HG02623 (cell line): ENCODE data around the gene STYXL2.

ENCODE experiments used
- ATAC-seq: cut with Tn5 transposase; IDR thresholded peaks from one replicate; pipeline ENCODE4 v1.9.1; 2021; ENCODE audit warnings: moderate library complexity; ENCODE audit not compliant: unreplicated experiment

The STYXL2 gene

DNA sequence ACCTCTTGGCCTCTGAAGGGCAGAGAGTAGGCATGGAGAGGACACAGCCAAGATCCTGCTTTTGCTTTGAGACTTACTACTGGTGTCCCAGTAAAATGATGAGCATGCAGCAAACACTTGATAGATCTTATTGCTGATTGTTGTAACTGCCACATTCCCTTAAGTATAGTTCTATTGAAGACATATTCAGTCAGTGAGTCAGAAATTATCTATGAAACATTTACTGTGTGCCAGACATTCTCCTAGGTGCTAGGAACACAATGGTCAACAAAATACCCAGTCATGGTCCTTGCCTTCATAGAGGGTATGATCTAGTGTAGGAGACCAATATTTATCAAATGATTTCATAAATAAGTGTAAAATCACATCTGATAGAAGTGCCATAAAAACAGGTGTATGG lies 13.6 kb downstream of the STYXL2 start:
- ATAC-seq, result no peak

DNA sequence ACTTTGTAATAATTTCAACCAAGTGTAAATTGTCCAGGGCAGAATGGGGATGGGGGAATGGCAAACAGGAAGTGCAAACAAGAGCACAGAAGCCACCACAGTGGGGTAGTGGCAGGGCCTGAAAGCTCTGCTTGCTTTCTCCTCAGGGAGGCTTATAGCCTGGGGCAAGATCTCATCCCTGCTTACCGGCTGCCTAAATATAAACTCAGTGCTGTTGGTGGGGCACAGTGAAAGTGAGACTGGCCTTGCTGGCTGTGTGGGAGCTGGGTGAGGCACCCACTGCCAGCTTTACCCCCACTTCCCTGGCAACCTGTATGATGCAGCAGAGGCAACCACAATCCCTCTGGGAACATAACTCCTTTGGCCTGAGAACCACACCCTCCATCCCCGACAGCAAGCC lies 15.2 kb downstream of the STYXL2 start:
- no peak for ATAC-seq

- no peak for ATAC-seq
These were observed 16.7 kb downstream of the STYXL2 start for GRCh38 chr1:167110586-167110985.

DNA sequence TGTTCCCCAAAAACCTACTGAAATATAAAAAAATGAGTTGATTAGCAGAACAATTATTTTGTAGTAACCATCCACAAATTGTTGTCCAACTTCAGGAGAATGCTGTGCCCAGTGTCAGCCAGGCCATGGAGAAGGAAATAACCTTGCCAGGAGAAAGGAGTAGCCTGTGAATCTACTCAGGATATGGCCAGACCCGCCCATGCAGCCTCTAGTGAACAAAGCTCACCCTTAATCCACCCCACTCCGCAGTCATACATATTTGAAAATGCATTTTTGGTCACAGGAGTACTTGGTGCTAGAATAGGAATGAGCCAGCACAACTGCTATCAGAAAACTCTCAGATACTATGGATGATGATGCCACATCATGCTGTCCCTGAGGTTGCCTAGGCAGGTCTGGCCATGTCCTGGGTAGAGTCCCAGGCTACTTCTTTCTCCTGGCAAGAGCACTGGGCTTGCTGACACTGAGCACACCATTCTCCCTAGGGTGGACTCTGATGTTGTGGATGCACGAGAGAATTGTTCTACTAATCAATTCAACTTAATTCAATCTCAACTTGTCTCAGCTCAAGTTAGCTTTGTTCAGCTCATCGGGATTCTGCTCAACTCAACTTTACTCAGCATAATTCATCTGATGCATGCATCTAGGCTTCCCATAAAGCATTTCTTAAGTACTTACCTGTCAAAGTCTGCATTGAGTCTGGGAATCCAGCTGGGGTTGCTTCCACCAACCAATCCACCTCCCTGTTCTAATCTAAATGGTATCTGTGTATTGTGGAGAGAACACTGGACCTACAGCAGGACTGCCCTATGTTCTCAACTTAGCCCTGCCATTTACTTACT lies 18.2 kb downstream of the STYXL2 start:
- ATAC-seq, result no peak

DNA sequence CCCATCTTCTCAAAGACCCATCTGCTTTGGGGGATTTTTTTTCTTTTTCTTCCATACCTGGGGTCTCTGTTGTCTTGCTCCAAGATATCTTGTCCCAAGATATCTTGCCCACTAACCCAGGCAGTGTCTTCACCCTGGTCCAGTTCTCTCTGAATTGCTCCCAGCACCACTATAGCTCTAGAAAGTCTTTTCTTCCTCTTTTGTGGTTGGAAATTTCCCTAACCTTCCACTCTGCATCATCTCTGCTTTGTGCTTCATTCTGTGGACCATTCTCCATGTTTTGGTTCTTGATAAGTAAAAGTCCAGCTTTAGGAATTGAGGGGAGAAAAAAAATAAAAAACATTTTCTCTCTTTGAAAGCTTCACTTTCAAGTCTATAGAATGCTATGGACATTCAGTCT lies 20.9 kb downstream of the STYXL2 start:
- no peak for ATAC-seq

DNA sequence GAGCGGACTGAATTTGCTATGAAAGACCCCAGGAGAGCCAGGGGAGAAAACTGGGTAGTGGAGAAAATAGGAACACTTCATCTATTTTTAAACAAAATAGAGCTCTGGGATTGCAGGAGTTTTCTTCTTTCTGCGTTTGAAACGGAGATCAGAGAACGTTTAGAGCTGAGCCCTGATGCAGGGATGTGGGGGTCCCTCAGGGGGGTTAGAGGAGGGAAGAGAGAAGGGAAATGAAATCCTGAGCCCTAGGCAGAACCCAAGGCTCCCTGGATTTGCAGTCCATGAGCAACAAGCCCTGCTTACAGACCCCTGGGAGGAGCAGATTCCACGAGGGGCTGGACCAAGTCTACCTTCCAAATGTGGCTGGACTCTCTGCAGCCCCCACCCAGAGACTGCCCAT lies 21.8 kb downstream of the STYXL2 start:
- ATAC-seq, result no peak

GRCh38 chr1:167116174-167116573 lies 22.3 kb downstream of the STYXL2 start:
- no peak for ATAC-seq

DNA sequence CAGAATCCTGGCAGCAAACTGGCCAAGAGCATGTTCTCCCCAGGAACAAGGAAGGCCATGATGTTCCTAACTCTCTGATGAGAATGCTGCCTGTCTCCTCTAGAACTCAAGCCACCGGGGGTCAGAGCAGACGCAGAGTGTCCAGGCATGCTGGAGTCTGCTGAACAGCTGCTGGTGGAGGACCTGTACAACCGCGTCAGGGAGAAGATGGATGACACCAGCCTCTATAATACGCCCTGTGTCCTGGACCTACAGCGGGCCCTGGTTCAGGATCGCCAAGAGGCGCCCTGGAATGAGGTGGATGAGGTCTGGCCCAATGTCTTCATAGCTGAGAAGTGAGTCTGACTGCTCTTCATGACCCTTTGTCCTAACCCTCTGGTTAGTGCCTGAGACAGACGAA lies 23.4 kb downstream of the STYXL2 start:
- ATAC-seq, result no peak

- no peak for ATAC-seq
These were observed 24.3 kb downstream of the STYXL2 start for GRCh38 chr1:167118188-167118587.

DNA sequence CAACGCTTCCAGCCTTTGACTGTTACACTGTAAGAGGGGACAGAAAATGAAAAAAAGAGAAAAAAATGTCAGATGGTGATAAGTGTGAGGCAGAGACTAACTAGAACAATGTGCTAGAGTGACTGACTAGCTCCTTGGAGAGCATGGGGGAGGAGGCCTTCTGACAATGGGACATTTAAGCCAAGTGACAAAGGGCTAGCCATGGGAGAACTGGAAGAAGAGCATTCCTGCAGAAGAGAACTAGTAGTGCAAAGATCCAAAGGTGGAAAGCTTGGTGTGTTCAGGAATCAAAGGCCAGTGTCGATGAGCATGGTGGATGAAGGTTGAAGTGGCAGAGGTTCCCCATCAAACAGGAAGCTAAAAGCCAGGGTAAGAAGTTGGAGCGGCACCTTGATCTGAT lies 25.8 kb downstream of the STYXL2 start:
- no peak for ATAC-seq

DNA sequence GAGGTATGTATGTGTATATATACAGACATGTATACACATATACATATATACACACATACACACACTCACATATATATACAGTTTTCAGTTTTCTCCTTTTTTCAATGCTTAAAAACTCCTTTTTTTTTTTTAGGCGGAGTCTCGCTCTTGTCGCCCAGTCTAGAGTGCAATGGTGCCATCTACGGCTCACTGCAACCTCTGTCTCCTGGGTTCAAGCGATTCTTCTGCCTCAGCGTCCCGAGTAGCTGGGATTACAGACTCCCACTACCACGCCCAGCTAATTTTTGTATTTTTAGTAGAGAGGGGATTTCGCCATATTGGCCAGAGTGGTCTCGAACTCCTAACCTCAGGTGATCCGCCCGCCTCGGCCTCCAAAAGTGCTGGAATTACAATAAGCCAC lies 27.0 kb downstream of the STYXL2 start:
- ATAC-seq, result no peak

GRCh38 chr1:167121375-167122120 lies 27.7 kb downstream of the STYXL2 start:
- ATAC-seq, result no peak

DNA sequence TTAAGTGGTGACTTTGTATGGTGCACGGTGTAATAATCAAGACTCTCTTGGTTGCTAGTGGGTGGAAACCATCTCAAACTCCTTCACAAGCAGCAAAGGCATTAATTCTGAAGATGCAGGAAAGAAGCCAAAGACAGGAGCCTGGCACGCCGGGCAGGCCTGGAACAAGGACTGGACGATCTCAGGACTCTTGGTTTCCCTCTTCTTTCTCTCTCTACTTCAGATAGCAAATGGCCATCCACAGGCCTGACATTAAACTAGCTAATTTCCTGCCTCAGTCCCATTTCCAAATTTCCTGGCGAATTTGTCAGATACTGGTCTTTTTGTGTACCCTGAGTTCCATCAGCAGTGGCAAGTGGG lies 28.2 kb downstream of the STYXL2 start:
- ATAC-seq, result no peak

GRCh38 chr1:167122568-167122967 lies 28.7 kb downstream of the STYXL2 start:
- ATAC-seq, result no peak

DNA sequence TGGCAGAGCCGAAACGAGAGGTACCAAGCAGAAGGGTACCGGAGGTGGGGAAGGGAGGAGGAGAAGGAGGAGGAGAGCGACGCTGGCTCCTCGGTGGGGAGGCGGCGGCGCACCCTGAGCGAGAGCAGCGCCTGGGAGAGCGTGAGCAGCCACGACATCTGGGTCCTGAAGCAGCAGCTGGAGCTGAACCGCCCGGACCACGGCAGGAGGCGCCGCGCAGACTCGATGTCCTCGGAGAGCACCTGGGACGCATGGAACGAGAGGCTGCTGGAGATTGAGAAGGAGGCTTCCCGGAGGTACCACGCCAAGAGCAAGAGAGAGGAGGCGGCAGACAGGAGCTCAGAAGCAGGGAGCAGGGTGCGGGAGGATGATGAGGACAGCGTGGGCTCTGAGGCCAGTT lies 32.4 kb downstream of the STYXL2 start:
- ATAC-seq, result no peak

DNA sequence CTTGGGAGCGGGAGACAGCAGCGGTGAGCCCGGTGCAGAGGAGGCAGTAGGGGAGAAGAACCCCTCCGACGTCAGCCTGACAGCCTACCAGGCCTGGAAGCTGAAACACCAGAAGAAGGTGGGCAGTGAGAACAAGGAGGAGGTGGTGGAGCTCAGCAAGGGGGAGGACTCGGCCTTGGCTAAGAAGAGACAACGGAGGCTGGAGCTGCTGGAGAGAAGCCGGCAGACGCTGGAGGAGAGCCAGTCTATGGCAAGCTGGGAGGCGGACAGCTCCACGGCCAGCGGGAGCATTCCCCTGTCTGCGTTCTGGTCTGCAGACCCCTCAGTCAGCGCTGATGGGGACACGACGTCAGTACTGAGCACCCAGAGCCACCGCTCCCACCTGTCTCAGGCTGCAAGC lies 32.9 kb downstream of the STYXL2 start:
- ATAC-seq, result no peak

- ATAC-seq, result no peak
These were observed 33.4 kb downstream of the STYXL2 start for GRCh38 chr1:167127236-167127635.

- ATAC-seq, result no peak
These were observed 33.8 kb downstream of the STYXL2 start for GRCh38 chr1:167127661-167128060.

- ATAC-seq, result no peak
These were observed 34.7 kb downstream of the STYXL2 start for GRCh38 chr1:167128261-167129227.

DNA sequence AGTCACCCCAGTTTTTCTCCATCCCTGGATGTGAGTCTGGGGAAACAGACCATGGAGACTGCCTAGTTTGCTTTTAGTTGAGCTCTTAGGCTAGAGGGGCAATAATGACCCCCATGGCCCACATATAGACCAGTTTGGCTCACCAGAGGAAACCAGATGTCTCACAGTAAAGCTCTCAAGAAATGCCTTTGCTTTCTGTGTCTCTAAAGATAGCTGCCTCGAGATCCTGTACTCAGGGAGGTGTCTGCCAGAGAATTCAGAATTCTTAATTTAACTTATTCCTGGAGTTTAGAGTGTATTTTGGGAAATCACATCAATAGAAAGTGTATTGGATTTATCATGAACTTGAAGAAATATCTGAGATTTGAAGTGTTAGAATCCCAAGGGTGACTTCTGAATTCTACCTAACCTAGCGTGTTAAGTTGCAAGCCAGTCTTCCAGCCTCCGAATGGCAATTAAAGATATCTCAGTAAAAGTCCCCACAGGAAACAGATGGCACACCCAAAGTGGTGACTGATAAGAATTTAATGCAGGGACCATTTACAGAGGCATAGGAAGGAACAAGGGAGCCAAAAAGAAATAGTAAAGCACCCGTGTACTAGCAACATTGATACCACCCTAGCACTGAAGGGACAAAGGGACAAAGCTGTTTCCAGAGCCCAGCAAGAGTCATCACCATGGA lies 37.1 kb downstream of the STYXL2 start:
- no peak for ATAC-seq
